HG03432 (cell line): ENCODE results near the gene GNA12.
A peak's percentile ranks its signal among the peaks of the same experiment; 100 is the strongest.

Experiments
- ATAC-seq: cut with Tn5 transposase; IDR thresholded peaks from one replicate; pipeline ENCODE4 v1.9.1; 2021; ENCODE audit warnings: mild to moderate bottlenecking, moderate library complexity; ENCODE audit not compliant: unreplicated experiment

The GNA12 gene

DNA sequence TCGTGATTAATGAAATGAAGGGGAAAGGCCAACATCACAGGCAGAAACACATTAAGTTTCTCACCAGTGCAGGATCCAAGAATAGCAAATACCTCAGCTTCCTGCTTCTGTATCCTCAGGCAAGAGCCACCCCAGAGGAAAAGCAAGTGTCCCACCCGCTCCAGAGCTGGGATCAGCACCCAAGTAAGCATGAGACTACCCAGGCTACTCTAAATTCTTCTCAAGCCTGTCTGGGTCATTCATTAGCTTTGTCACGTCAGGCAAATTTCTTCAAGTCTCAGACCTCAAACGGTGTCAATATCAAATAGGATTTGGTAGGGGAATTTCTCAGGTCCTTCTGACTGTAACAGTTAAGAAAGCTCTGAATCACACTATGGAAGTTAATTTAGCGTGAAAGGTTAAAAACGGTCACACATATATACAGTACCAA is 59.0 kb downstream of the GNA12 start:
- peak; percentile 87 for ATAC-seq

DNA sequence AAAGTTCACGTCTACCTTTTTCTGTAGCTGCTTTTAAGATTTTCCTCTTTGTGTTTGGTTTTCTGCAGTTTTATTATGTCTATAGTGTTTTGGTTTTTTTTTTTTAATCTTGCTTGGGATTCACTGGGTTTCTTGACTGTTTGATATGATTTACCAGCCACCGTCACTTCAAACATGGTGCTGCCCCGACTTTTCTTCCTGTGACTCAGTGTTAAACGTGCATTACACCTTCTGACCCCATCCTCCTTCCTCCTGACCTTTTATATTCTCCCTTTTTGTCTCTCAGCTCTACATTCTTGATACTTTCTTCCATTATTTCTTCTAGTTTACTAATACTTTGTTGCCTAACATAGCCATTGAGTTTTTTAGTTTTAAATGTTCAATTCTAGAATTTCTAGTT is 61.5 kb downstream of the GNA12 start:
- no peak for ATAC-seq

DNA sequence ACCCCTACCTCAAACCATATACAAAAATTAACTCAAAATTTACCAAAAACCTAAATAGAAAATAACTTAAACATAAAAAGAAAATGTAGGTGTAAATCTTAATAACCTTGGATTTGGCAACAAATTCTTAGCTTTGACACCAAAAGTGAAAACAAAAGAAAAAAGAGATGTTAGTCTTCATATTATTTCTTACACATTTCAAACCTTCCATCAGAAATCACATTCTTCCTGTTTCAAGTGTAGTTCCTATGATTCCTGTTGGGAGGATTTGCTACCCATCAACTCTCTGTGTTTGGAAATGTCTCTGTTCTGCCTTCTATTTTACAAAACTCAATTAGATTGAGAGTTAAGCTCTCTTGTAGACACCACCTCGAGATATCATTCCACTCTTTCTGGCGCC is 62.0 kb downstream of the GNA12 start:
- ATAC-seq, result no peak

- no peak for ATAC-seq
Measured at GRCh38 chr7:2781636-2782035, 62.5 kb downstream of the GNA12 start.

DNA sequence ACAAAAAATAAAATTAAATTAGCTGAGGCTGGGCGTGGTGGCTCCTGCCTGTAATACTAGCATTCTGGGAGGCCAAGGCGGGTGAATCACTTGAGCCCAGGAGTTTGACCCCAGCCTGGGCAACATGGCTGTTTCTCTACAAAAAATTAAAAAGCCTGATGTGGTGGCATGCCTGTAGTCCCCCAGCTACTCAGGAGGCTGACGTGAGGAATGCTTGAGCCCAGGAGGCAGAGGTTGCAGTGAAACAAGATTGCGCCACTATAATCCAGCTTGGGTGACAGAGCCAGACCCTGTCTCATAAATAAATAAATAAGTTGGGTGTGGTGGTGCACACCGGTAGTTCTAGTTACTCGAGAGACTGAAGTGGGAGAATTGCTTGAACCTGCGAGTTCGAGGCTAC is 65.1 kb downstream of the GNA12 start:
- no peak for ATAC-seq

DNA sequence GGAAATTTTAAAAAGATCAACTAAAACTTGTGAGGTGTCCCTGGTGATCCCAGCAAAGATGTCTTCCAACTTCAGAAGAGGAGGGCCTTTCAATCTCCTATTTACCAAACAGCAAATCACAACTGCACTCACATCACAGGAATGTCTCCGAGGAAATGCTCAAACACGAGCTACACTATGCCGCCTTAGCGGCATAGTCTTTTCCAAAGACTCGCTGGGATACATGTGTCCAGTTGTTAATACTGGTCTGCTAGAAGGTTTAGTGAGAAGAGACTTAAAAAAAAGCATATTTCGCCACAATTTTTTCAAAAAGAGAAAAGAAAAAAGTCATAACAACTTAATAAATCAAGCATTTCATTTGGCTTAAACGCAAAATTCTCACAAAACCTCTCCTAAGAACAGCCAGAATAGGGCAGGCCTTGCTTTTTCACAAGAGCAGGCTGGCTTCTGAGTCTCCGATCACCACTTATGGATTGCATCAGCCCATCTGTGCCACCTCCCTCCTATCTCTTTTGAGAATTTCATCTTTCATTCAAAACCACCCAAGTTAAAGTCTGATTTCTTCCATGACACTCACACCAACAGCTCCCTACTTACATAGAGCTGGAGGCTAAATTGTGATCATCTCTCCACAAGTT is 66.1 kb downstream of the GNA12 start:
- no peak for ATAC-seq

- no peak for ATAC-seq
Measured at GRCh38 chr7:2776401-2776800, 67.7 kb downstream of the GNA12 start.

DNA sequence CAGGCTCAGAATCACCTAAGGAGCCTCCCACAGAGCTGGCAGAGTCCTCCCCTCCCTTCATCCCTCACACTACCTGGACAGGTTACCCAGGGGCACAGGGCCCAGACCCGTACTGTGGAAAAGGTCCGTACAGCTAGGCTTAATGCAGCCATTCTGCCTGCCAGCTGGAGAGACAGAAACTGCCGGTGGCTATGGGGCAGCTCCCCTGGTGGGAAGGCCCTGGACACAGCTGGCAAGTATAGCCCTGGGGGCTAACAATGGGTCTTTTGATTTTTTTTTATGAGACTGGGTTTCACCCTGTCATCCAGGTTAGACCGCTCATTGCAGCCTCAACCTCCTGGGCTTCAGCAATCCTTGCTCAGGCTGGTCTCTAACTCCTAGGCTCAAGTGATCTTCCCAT is 68.3 kb downstream of the GNA12 start:
- ATAC-seq, result no peak

DNA sequence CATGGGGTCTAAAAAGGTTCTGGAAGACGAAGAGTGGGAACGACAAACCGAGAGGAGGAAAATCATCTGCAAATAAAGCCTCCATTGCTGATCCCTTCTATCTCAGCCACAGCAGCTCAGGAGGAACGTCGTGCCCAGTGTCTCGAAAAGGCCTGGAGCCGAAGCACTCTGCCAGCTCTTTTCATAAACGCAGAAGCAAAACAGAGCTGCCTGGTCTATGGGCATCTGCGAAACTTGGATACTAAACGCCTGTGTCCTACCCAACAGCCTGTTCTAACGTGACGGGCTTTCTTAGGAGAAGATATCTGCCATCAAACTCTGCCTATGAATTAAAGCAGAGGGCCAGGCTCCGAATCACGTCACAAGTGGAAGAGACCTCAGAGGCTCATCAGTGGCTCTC is 68.7 kb downstream of the GNA12 start:
- ATAC-seq, result no peak

GRCh38 chr7:2774935-2775334 is 69.2 kb downstream of the GNA12 start:
- ATAC-seq, result no peak

- no peak for ATAC-seq
Measured at GRCh38 chr7:2774280-2774679, 69.8 kb downstream of the GNA12 start.

GRCh38 chr7:2773608-2774007 is 70.5 kb downstream of the GNA12 start:
- no peak for ATAC-seq

GRCh38 chr7:2771274-2771731 is 72.8 kb downstream of the GNA12 start:
- no peak for ATAC-seq

- no peak for ATAC-seq
Measured at GRCh38 chr7:2764621-2765020, 79.5 kb downstream of the GNA12 start.

DNA sequence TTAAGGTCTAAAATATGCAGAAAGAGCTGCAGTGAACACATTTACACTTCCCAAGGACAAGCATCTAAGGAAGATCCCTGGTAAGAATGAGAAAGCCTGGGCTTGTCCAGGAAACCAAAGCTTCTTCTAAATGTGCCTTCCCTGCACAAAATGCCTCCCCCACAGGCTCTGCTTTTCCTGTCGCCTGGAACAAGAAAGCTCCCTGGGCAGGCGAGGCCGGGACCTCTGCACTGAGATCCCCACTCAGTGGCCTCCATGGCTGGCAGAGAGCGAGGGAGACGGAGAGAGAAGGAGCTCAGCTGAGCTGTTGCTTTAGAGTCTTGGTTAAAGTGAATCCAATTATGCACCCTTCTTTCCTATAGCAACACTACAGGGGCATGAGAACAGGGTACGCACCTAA is 80.5 kb downstream of the GNA12 start:
- no peak for ATAC-seq

- no peak for ATAC-seq
Measured at GRCh38 chr7:2761801-2762497, 82.2 kb downstream of the GNA12 start.

DNA sequence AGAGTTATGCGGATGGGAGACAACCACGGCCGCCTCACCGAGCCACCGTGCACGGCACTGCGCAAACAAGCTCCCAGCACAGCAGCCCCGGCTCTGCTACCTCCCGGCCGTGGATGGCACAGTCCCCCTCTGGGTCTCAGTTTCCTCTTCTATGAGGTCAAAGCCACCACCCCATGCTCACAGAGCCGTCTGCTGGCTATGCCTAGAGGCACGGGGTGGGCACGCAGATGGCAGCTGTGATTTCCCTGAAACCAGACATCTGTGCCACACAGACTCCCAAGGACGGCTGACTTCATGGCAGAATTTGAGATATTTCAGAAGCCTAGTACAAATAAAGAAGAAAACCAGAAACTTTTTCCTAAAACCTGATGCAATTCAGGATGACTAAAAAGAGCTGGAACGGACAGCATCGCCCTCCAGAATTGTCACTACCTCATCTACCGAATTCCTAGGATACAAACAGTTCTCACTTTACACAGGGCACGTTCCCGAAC is 82.9 kb downstream of the GNA12 start:
- ATAC-seq, result no peak

- ATAC-seq, result no peak
Measured at GRCh38 chr7:2760098-2760889, 83.8 kb downstream of the GNA12 start.

DNA sequence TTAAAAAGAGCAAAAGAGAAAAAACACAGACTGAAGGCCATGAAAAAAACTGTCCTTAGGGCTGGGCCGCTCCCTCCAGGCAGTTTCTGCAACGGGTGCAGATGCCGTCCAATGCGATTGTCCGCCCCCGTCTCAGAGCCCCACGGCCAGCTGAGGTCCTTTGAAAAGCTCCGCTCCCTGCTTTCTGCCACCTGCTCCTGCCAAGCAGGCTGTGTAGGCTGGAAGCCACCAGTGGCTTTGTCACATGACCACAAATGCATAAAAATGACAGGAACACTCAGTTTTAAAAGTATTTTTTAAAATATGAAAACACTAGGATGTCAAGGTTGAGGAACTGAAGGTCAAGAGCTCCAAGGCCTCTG is 84.4 kb downstream of the GNA12 start:
- no peak for ATAC-seq

DNA sequence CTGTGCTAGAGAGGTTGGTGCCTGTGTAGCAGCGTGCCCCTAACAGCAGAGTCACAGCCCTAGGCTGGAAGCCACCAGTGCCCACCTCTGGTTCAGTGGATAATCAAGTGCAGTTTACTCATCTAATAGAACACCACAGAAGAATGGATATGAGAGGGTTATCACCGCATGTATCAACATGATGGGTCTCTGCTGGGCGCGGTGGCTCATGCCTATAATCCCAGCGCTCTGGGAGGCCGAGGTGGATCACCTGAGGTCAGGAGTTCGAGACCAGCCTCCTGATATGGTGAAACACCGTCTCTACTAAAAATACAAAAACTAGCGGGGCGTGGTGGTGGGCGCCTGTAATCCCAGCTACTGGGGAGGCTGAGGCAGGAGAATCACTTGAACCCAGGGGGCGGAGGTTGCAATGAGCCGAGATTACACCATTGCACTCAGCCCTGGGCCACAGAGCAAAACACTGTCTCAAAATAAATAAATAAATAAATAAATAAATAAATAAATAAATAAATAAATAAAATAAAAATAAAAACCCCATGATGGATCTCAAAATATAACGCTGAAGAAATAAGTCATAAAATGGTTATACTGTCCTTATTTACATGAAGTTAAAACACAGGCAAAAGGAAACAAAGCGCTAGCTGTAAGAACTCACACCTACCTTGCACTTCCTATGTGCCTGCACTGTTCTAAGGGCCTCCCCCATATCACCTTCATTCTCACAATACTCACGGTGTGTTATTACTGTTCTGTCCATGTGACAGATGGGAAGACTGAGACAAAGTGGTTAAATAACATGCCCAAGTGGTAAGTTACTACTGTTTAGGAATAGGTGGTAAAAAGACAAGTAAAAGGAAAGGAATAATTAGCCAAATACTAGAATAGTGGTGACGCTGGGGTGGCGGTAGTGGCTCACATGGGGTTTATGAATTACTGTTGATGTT is 85.2 kb downstream of the GNA12 start:
- ATAC-seq, result no peak
